WTC11 (cell line): ENCODE results near the gene SPSB3. TPM values are rescaled to one million over a fixed set of nuclear protein-coding genes. Genes with fewer than 3 reads are reported as not detected.

Experiments used
- ATAC-seq: fragments of 200-7000 bp; cut with Tn5 transposase; 2 replicates; pipeline ENCODE4 v1.10.0; 2021; ENCODE audit warnings: mild to moderate bottlenecking, moderate library complexity
- CTCF ChIA-PET: fragments of 300-600 bp; sonication (Branson Sonifier 250); formaldehyde crosslinking; loops from one replicate; lab custom pipeline; 2021; ENCODE audit warnings: antibody characterized with exemption; lab: Charles Lee
- POLR2A ChIA-PET: fragments of 350-600 bp; sonication (Branson Sonifier 250); formaldehyde crosslinking; loops from one replicate; lab custom pipeline; 2021; ENCODE audit warnings: antibody characterized with exemption; lab: Charles Lee
- DNase-seq: peaks from one replicate; pipeline ENCODE4 v3.0.0; 2021; ENCODE audit warnings: low spot score
- H3K27ac Mint-ChIP-seq: 2 replicates; pipeline ENCODE4 v1.8.0; 2021; ENCODE audit warnings: mixed read lengths
- H3K27me3 Mint-ChIP-seq: 2 replicates; pipeline ENCODE4 v1.8.0; 2021; ENCODE audit warnings: low read depth, mild to moderate bottlenecking, moderate library complexity, mixed read lengths
- H3K36me3 Mint-ChIP-seq: 2 replicates; pipeline ENCODE4 v1.8.0; 2021; ENCODE audit warnings: mixed read lengths
- H3K4me1 Mint-ChIP-seq: 2 replicates; pipeline ENCODE4 v1.8.0; 2022; ENCODE audit warnings: mixed read lengths
- H3K4me3 Mint-ChIP-seq: 2 replicates; pipeline ENCODE4 v1.8.0; 2021; ENCODE audit warnings: mild to moderate bottlenecking, moderate library complexity, mixed read lengths
- H3K9me3 Mint-ChIP-seq: 2 replicates; pipeline ENCODE4 v1.8.0; 2021; ENCODE audit warnings: mixed read lengths
- CREM ChIP-seq: sonication (generic); formaldehyde crosslinking; IDR thresholded peaks from 2 replicates; pipeline ENCODE4 v1.8.1; 2022; ENCODE audit warnings: mild to moderate bottlenecking, missing genetic modification reagents, moderate library complexity
- ESRRA ChIP-seq: sonication (generic); formaldehyde crosslinking; IDR thresholded peaks from 2 replicates; pipeline ENCODE4 v1.8.1; 2022; ENCODE audit warnings: mild to moderate bottlenecking, missing genetic modification reagents, borderline replicate concordance
- HMGA2 ChIP-seq: fragments of 250-450 bp; sonication (Bioruptor Pico); IDR thresholded peaks from 2 replicates; pipeline ENCODE4 v1.4.0; 2021; ENCODE audit warnings: mild to moderate bottlenecking, moderate library complexity
- KAT7 ChIP-seq: sonication (generic); formaldehyde crosslinking; IDR thresholded peaks from 2 replicates; pipeline ENCODE4 v1.8.1; 2023; ENCODE audit warnings: missing genetic modification reagents, mild to moderate bottlenecking, borderline replicate concordance
- NR2C2 ChIP-seq: sonication (generic); formaldehyde crosslinking; IDR thresholded peaks from 2 replicates; pipeline ENCODE4 v1.8.0; 2022; ENCODE audit warnings: mild to moderate bottlenecking, missing genetic modification reagents
- NR3C1 ChIP-seq: sonication (generic); formaldehyde crosslinking; conservative IDR thresholded peaks from 2 replicates; pipeline ENCODE4 v1.8.1; 2023; ENCODE audit warnings: low read depth, mild to moderate bottlenecking, missing genetic modification reagents
- TEAD1 ChIP-seq: sonication (generic); formaldehyde crosslinking; IDR thresholded peaks from 2 replicates; pipeline ENCODE4 v1.8.0; 2022; ENCODE audit warnings: mild to moderate bottlenecking, missing genetic modification reagents
- TP53 ChIP-seq: sonication (generic); formaldehyde crosslinking; IDR thresholded peaks from 2 replicates; pipeline ENCODE4 v1.8.1; 2023; ENCODE audit warnings: mild to moderate bottlenecking, missing genetic modification reagents
- ZNF121 ChIP-seq: sonication (generic); formaldehyde crosslinking; IDR thresholded peaks from 2 replicates; pipeline ENCODE4 v1.8.0; 2023; ENCODE audit warnings: missing genetic modification reagents
- ZNF138 ChIP-seq: sonication (generic); formaldehyde crosslinking; conservative IDR thresholded peaks from 2 replicates; pipeline ENCODE4 v1.8.1; 2022; ENCODE audit warnings: mild to moderate bottlenecking, moderate library complexity, missing genetic modification reagents
- ZNF232 ChIP-seq: sonication (generic); formaldehyde crosslinking; IDR thresholded peaks from 2 replicates; pipeline ENCODE4 v1.8.0; 2022; ENCODE audit warnings: mild to moderate bottlenecking, missing genetic modification reagents
- ZNF416 ChIP-seq: fragments of 250-450 bp; sonication (Bioruptor Pico); IDR thresholded peaks from 2 replicates; pipeline ENCODE4 v1.9.0; 2021; ENCODE audit warnings: mild to moderate bottlenecking, inconsistent platforms
- ZNF671 ChIP-seq: fragments of 250-450 bp; sonication (Bioruptor Pico); IDR thresholded peaks from 2 replicates; pipeline ENCODE4 v1.8.0; 2021; ENCODE audit warnings: mild to moderate bottlenecking
- total RNA-seq: library from RNA; stranded (reverse); gene quantifications from 3 replicates; pipeline ENCODE4 v1.2.3, GENCODE V29; 2021
- TF ChIP-seq, protein P1 (sequence below): sonication (generic); formaldehyde crosslinking; IDR thresholded peaks from 2 replicates; pipeline ENCODE4 v1.8.1; 2023; ENCODE audit warnings: mild to moderate bottlenecking, missing genetic modification reagents
- TF ChIP-seq, protein P2 (sequence below): sonication (generic); formaldehyde crosslinking; IDR thresholded peaks from 2 replicates; pipeline ENCODE4 v1.8.0; 2022; ENCODE audit warnings: mild to moderate bottlenecking, missing genetic modification reagents
- TF ChIP-seq, protein P3 (sequence below): sonication (generic); formaldehyde crosslinking; IDR thresholded peaks from 2 replicates; pipeline ENCODE4 v1.8.1; 2023; ENCODE audit warnings: mild to moderate bottlenecking, missing genetic modification reagents, borderline replicate concordance
- TF ChIP-seq, protein P4 (sequence below): sonication (generic); formaldehyde crosslinking; conservative IDR thresholded peaks from 2 replicates; pipeline ENCODE4 v1.8.1; 2023; ENCODE audit warnings: mild to moderate bottlenecking, low read depth, missing genetic modification reagents, moderate library complexity
- TF ChIP-seq, protein P5 (sequence below): sonication (generic); formaldehyde crosslinking; IDR thresholded peaks from 2 replicates; pipeline ENCODE4 v1.8.1; 2022; ENCODE audit warnings: mild to moderate bottlenecking, moderate library complexity, missing genetic modification reagents
- TF ChIP-seq, protein P6 (sequence below): sonication (generic); formaldehyde crosslinking; IDR thresholded peaks from 2 replicates; pipeline ENCODE4 v1.8.1; 2023; ENCODE audit warnings: mild to moderate bottlenecking, missing genetic modification reagents, moderate library complexity

Gene SPSB3
- total RNA-seq, 1 experiment from 2014 or later, result 32.8 TPM

DNA sequence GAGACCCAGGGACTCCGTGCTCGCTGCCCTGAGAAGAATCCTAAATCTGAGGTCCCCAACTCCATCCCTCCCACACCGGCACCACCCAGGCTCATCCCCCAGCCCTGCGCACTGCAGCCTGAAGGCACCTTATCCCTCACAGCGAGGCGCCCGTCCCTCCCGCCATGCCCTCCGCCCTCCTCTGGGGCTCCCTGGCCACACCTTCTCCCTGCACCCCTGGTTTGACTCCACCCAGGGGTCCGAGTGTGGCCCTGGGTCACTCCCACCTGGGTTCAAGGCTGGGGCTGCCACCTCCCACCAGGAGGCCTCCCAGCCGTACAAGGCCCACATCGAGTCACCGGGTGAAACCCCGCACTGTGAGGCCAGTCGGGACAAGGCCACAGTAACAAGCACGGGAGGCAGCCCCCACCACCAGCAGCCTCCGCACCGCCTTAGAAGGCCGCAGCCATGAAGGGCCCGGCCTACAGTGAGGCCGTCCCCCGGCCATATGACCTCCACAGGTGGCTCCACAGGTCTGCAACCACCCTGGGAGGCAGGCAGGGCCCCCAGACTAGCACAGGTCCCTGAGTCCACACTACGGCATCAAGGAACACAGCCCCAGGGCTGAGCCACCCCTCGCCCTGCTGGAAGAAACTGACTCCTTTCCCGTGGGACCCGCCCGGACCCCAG lies 36.0 kb upstream of the SPSB3 start (continued):
- TF ChIP-seq, protein P1, sequence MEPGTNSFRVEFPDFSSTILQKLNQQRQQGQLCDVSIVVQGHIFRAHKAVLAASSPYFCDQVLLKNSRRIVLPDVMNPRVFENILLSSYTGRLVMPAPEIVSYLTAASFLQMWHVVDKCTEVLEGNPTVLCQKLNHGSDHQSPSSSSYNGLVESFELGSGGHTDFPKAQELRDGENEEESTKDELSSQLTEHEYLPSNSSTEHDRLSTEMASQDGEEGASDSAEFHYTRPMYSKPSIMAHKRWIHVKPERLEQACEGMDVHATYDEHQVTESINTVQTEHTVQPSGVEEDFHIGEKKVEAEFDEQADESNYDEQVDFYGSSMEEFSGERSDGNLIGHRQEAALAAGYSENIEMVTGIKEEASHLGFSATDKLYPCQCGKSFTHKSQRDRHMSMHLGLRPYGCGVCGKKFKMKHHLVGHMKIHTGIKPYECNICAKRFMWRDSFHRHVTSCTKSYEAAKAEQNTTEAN (CRISPR knock-in tag), result no peak
- TF ChIP-seq ZNF138 (CRISPR knock-in tag), result no peak
- TF ChIP-seq ZNF416 (CRISPR knock-in tag), result no peak
- TF ChIP-seq TP53 (CRISPR knock-in tag), result no peak

DNA sequence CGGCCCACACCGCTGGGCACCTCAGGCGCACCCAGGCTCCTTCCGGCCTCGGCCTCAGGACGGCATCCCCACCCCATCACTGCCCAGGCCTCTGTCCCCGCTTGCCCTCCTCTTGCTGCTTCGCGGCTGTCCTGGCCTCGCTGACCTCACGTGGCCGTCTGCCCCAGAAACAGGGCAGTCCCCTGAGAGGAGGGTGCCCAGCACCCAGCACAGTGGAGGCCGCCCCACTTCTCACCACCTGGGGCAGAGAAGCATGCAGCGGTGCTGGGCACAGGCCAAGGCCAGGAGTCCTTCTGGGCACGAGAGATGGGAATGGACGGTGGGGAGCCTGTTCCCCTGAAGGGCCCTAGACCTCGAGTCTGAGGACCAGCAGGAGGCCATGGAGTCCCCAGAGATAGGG lies 35.3 kb upstream of the SPSB3 start:
- POLR2A ChIA-PET, result no interaction called here
- no peaks in the 10 kb centered on the region for H3K4me1 Mint-ChIP-seq
- DNase-seq (no peak), ATAC-seq (no peak)
- TF ChIP-seq CREM (no peak), NR3C1 (CRISPR knock-in tag) (no peak), NR2C2 (CRISPR knock-in tag) (no peak), ESRRA (CRISPR knock-in tag) (no peak), TEAD1 (CRISPR knock-in tag) (no peak), ZNF121 (CRISPR knock-in tag) (no peak), ZNF232 (no peak), KAT7 (no peak), ZNF671 (CRISPR knock-in tag) (no peak), HMGA2 (no peak)
- TF ChIP-seq, protein P2, sequence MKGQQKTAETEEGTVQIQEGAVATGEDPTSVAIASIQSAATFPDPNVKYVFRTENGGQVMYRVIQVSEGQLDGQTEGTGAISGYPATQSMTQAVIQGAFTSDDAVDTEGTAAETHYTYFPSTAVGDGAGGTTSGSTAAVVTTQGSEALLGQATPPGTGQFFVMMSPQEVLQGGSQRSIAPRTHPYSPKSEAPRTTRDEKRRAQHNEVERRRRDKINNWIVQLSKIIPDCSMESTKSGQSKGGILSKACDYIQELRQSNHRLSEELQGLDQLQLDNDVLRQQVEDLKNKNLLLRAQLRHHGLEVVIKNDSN, result no peak
- TF ChIP-seq, protein P3, sequence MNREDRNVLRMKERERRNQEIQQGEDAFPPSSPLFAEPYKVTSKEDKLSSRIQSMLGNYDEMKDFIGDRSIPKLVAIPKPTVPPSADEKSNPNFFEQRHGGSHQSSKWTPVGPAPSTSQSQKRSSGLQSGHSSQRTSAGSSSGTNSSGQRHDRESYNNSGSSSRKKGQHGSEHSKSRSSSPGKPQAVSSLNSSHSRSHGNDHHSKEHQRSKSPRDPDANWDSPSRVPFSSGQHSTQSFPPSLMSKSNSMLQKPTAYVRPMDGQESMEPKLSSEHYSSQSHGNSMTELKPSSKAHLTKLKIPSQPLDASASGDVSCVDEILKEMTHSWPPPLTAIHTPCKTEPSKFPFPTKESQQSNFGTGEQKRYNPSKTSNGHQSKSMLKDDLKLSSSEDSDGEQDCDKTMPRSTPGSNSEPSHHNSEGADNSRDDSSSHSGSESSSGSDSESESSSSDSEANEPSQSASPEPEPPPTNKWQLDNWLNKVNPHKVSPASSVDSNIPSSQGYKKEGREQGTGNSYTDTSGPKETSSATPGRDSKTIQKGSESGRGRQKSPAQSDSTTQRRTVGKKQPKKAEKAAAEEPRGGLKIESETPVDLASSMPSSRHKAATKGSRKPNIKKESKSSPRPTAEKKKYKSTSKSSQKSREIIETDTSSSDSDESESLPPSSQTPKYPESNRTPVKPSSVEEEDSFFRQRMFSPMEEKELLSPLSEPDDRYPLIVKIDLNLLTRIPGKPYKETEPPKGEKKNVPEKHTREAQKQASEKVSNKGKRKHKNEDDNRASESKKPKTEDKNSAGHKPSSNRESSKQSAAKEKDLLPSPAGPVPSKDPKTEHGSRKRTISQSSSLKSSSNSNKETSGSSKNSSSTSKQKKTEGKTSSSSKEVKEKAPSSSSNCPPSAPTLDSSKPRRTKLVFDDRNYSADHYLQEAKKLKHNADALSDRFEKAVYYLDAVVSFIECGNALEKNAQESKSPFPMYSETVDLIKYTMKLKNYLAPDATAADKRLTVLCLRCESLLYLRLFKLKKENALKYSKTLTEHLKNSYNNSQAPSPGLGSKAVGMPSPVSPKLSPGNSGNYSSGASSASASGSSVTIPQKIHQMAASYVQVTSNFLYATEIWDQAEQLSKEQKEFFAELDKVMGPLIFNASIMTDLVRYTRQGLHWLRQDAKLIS (CRISPR knock-in tag), result no peak
- TF ChIP-seq, protein P4, sequence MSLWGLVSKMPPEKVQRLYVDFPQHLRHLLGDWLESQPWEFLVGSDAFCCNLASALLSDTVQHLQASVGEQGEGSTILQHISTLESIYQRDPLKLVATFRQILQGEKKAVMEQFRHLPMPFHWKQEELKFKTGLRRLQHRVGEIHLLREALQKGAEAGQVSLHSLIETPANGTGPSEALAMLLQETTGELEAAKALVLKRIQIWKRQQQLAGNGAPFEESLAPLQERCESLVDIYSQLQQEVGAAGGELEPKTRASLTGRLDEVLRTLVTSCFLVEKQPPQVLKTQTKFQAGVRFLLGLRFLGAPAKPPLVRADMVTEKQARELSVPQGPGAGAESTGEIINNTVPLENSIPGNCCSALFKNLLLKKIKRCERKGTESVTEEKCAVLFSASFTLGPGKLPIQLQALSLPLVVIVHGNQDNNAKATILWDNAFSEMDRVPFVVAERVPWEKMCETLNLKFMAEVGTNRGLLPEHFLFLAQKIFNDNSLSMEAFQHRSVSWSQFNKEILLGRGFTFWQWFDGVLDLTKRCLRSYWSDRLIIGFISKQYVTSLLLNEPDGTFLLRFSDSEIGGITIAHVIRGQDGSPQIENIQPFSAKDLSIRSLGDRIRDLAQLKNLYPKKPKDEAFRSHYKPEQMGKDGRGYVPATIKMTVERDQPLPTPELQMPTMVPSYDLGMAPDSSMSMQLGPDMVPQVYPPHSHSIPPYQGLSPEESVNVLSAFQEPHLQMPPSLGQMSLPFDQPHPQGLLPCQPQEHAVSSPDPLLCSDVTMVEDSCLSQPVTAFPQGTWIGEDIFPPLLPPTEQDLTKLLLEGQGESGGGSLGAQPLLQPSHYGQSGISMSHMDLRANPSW, result no peak
- TF ChIP-seq, protein P5, sequence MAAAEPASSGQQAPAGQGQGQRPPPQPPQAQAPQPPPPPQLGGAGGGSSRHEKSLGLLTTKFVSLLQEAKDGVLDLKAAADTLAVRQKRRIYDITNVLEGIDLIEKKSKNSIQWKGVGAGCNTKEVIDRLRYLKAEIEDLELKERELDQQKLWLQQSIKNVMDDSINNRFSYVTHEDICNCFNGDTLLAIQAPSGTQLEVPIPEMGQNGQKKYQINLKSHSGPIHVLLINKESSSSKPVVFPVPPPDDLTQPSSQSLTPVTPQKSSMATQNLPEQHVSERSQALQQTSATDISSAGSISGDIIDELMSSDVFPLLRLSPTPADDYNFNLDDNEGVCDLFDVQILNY (CRISPR knock-in tag), result no peak
- TF ChIP-seq, protein P6, sequence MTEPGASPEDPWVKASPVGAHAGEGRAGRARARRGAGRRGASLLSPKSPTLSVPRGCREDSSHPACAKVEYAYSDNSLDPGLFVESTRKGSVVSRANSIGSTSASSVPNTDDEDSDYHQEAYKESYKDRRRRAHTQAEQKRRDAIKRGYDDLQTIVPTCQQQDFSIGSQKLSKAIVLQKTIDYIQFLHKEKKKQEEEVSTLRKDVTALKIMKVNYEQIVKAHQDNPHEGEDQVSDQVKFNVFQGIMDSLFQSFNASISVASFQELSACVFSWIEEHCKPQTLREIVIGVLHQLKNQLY, result no peak
- H3K36me3 Mint-ChIP-seq, result peaks cover 6% of the 10 kb centered on the region
- CTCF ChIA-PET, result no interaction called here
- no peak overlapping the region for H3K4me3 Mint-ChIP-seq
- H3K27me3 Mint-ChIP-seq, result no peaks in the 10 kb centered on the region
- H3K9me3 Mint-ChIP-seq, result no peaks in the 10 kb centered on the region
- no peak overlapping the region for H3K27ac Mint-ChIP-seq
